Measurements from ENCODE around the gene GP2.
"Not testable (repeated sequence)": the region's sequence is repeated elsewhere in the genome, so short reads cannot be mapped to it uniquely, and the experiment has no call there.

Gene GP2

GRCh38 chr16:20323591-20324117 is 3.7 kb downstream of the GP2 start:
- DNase-seq, result no peak

GRCh38 chr16:20322696-20323095 is 4.6 kb downstream of the GP2 start:
- DNase-seq, result no peak

- DNase-seq, result no peak
These were observed 5.6 kb downstream of the GP2 start for GRCh38 chr16:20321671-20322070.

GRCh38 chr16:20321051-20321450 is 6.3 kb downstream of the GP2 start:
- not testable (repeated sequence) for DNase-seq

GRCh38 chr16:20320592-20320991 is 6.7 kb downstream of the GP2 start:
- DNase-seq, result no peak

GRCh38 chr16:20320178-20320577 is 7.1 kb downstream of the GP2 start:
- DNase-seq, result no peak

- no peak for DNase-seq
These were observed 7.9 kb downstream of the GP2 start for GRCh38 chr16:20319406-20319805.

GRCh38 chr16:20318437-20318836 is 8.9 kb downstream of the GP2 start:
- DNase-seq, result no peak

GRCh38 chr16:20318006-20318405 is 9.3 kb downstream of the GP2 start:
- no peak for DNase-seq

- no peak for DNase-seq
These were observed 10.2 kb downstream of the GP2 start for GRCh38 chr16:20317117-20317516.

GRCh38 chr16:20316715-20317114 is 10.6 kb downstream of the GP2 start:
- no peak for DNase-seq

GRCh38 chr16:20315764-20316163 is 11.5 kb downstream of the GP2 start:
- no peak for DNase-seq

- DNase-seq, result no peak
These were observed 12.7 kb downstream of the GP2 start for GRCh38 chr16:20314575-20314974.

GRCh38 chr16:20313741-20314140 is 13.6 kb downstream of the GP2 start:
- DNase-seq, result no peak

GRCh38 chr16:20312536-20313095 is 14.7 kb downstream of the GP2 start:
- not testable (repeated sequence) for DNase-seq

GRCh38 chr16:20311548-20311947 is 15.8 kb downstream of the GP2 start:
- no peak for DNase-seq

- DNase-seq, result no peak
These were observed 16.6 kb downstream of the GP2 start for GRCh38 chr16:20310421-20311395.

GRCh38 chr16:20309786-20310185 is 17.5 kb downstream of the GP2 start:
- DNase-seq, result no peak

GRCh38 chr16:20308801-20309590 is 18.3 kb downstream of the GP2 start:
- DNase-seq, result no peak

- no peak for DNase-seq
These were observed 19.0 kb downstream of the GP2 start for GRCh38 chr16:20308266-20308665.

GRCh38 chr16:20307791-20308190 is 19.5 kb downstream of the GP2 start:
- DNase-seq, result no peak

GRCh38 chr16:20307240-20307671 is 20.1 kb downstream of the GP2 start:
- no peak for DNase-seq

GRCh38 chr16:20306401-20306800 is 20.9 kb downstream of the GP2 start:
- no peak for DNase-seq

All from effector CD4-positive, alpha-beta T cell (primary cell).